Activated CD4-positive, CD25-positive, alpha-beta regulatory T cell treated with anti-CD3 and anti-CD28 coated beads, Interleukin-2, amount 50 U/mL, for 72 hours (primary cell): ENCODE data around the gene ASMTL.

Experiments used
- DNase-seq: peaks from one replicate; pipeline ENCODE4 v3.0.0; 2021

ASMTL gene

DNA sequence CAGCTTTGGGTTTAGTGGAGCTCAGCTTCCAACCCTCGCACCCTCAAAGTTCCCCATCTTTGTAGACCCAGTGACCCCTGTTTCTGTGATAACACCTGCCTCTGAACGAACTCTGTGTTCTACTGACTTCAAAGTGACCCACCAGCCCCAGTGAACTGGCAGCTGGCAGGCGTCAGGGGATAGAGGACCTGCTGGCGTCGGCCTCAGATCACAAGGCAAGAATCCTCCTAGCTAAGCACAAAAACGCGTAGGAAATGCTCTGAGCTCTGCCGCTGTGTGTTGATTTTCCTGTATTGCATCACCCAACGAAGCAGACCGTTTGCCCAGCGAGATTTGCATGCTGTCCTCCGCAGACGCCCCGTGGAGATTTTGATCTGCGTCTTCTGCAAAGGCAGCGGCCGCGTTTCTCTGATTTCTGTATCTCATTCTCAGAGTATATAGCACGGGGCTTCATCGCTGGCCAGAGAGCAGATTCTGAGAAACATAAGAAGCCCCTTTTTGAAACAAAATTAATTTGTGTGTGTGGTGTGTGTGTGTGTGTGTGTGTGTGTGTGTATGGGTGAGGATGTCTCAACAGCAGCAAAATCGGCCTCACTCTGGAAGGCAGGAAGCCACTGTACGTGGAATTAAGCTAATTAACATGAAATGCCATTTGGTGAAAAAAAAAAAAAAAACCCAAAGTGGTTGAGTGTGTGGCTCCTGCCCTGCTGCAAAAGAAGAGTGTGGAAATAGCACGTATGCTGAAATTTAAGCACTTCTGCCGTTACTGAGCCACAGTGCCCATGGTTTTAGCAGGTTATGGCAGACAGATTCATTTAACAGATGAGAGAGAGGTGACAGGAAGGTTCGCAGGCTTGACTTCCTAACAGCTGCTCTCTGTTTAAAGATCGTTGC, 29.2 kb upstream of the ASMTL start:
- peak; percentile 72 for DNase-seq

DNA sequence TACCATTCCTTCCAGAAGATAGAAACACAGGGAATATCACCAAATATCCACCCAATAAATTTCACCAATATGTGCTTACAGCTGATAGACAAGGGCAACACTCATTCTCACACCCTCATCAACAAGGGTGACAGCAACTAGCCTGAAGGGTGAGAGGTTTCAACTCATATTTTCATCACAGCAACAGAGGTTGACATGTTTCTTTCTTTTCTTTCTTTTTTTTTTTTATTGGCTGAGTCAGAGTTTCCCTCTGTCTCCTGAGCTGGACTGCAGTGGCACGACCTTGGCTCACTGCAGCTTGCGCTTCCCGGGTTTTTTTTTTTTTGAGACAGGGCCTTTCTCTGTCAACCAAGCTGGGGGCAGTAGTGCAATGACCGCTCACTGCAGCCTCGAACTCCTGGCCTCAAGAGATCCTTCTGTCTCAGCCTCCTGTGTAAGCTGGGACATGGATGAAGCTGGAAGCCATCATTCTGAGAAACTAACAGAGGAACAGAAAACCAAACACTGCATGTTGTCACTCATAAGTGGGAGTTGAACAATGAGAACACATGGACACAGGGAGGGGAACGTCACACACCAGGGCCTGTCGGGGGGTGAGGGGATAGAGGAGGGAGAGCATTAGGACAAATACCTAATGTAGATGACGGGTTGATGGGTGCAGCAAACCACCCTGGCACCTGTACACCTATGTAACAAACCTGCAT, 27.5 kb upstream of the ASMTL start:
- DNase-seq = peak; percentile 31

DNA sequence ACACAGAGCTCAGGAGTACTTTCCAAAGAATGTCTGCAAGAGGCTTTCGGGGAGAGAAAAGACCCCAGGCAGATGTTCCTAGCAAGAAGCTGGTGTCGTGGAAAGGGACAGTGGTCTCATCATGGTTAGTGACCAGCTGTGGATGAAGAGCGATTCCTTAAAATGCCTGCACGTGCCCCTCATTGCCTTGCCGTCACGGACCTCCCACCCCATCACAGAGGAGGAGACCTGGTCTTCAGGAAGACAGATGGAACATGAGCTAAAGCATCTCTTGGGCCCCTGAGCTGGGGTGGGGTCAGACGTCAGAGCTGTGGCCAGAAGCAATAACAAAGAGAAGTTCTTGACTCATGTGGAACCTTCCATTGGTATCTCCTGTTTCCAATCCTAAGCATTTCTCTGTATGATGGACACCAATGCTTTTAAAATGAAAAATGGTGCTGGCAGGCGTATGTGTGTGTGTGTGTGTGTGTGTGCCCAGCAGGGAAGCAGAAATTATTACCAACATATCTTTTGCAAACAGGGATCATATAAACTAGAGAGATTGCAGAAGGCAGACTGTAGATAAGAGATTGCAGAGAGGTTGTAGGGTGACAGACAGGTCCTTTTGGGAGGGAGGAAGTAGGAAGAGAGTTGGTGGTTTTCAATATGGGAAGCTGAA, 25.2 kb upstream of the ASMTL start:
- DNase-seq = peak; percentile 21

DNA sequence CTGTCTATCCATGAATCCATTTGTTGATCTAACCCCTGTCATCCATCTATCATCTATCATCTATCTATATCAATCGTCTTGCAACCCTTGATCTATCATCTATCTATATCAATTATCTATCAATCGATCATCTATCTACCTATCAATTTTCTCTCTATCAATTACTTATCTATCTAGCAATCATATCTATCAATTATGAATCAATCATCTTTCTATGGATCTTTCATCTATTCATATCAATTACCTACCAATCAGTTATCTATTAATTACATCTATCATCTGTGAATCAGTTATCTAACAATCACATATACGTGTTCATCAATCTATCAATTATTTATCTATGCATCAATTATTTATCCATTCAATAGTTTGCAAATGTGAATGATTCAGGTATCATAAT, 24.5 kb upstream of the ASMTL start:
- no peak for DNase-seq

DNA sequence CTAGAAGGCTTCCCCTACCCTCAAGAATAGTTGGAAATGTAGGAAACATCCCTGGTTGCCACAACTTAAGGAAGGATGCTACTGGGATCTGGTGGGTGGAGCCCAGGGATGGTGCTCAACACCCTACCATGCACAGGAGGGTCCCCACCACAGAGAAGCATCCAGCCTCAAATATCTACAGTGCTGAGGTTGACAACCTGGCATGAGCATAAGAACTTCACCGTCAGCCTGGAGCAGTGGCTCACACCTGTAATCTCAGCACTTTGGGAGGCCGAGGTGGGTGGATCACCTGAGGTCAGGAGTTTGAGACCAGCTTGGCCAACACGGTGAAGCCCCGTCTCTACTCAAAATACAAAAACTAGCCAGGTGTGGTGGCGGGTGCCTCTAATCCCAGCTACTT, 24.0 kb upstream of the ASMTL start:
- DNase-seq = peak; percentile 23

DNA sequence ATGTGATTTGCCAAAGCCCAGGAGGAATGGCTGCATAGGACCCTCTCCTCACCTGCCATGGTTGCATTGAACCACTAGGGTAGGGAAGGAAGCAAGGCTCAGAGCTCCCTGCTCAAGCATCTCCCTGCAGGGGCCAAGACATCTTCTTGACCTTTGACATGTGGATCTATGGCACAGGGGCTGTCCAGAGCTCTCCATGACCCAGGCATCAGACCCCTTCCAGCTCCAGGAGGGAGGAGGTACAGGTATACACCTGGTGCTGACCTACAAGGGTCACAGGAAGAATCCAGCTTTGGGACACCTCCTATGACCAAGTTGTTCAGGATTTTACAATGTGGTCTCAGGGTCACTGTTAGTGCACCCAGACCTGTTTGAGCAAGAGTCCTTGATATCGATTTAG, 23.2 kb upstream of the ASMTL start:
- peak; percentile 17 for DNase-seq

DNA sequence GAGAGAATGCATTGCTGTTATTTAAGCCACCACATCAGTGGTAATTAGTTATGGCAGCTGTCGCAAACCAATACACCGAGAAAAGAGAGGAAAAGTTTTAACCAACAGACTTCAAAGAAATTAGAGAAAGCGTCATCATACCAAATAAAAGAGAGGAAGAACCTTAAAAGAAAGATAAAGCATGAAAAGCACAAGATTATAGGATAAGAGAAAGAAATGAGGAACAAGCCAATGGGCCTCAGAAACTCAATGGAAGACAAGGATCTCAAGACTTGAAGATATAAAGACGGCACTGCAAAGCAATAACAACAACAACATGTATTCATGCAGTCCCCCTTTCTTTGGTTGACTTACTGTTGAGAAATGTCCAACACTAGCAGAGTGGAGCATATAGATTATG, 22.8 kb upstream of the ASMTL start:
- DNase-seq = no peak

DNA sequence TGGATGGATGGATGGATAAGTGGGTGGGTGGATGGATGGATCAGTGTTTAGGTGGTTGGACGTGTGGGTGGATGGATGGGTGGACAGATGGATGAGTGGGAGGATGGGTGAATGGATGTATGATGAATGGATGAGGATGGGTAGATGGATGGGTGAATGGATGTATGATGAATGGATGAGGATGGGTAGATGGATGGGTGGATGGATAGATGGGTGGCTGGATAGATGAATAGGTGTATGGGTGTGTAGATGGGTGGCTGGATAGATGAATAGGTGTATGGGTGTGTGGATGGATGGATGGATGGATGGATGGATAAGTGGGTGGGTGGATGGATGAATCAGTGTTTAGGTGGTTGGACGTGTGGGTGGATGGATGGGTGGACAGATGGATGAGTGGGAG, 21.9 kb upstream of the ASMTL start:
- DNase-seq = peak; percentile 2

DNA sequence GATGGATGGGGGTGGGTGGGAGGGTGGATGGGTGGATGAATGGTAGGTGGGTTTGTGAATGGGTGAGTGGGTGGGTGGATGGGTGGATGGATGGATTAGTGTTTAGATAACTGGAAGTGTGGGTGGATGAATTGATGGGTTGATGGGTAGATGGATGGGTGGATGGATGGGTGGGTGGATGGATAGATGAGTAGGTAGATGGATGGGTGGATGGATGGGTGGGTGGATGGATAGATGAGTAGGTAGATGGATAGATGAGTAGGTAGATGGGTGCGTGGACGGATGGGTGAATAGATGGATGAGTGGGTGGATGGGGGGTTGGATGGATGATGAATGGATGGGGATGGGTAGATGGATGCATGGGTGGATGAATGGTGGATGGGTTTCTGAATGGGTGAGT, 20.3 kb upstream of the ASMTL start:
- peak; percentile 4 for DNase-seq

DNA sequence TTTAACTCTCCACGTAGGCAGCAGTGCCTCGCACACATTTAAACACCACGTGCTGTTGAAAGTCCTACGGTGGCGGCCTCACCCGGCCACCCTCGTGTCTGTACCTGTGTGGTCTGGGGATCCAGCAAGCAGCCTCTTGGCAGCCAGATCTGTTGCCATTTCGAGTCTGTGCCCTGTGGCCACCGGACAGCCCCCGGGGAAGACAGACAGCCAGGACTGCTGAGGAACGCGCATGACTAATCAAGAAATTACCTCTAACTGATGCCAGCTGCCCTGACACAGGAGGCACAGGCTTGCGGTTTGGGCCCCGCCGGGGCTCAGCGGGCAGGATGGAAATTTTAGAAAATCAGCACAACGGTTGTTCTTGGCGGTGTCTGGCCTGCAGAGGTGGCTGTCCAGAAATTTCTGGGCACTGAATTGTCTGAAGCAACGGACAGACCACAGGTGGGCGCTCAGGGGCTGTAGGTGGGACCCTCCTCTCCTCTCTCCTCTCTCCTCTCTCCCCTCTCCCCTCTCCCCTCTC, 15.6 kb upstream of the ASMTL start:
- DNase-seq = peak; percentile 74

DNA sequence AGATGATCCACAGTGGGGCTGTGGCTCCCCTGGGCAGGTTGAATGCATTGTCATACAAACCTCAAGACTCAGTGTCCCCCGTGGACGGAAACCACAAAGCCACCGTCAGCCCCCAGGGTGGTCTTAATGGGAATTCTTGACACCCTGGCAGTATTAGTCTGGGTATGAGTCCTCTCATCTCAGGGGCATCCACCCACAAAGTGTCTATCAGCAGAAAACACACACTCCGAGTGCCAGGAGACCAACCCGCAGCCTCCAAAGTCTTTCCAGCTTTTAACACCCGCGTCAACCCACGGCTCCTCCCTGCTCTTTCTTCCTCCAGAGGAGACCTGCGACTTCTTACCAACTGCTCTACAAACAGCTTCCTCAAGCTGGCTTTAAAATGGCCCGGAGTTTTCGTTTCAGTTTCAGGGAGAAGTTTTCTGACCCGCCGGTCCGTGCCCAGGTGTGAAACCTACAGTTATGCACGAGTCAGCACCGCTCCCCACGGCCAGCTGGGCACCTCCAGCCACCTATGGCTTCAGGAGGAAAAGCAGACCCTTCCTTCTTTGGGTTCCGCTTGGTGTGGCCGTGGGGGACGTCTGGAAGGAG, 14.4 kb upstream of the ASMTL start:
- peak; percentile 45 for DNase-seq

DNA sequence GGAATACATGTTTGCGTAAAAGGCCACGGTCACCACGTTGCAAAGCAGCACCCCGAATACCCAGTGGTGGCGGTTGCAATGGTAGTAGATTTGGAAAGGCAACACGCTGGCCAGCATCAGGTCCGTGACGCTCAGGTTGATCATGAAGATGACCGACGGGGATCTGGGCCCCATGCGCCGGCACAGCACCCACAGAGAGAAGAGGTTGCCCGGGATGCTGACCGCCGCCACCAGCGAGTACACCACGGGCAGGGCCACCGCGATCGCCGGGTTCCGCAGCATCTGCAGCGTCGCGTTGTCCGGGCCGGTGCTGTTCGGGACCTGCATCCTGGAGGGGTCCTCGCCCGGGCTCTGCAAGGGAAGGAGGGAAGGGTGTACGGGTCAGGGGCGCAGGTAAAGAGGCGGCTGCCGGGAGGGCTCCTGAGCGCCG, 13.5 kb upstream of the ASMTL start:
- peak; percentile 31 for DNase-seq

DNA sequence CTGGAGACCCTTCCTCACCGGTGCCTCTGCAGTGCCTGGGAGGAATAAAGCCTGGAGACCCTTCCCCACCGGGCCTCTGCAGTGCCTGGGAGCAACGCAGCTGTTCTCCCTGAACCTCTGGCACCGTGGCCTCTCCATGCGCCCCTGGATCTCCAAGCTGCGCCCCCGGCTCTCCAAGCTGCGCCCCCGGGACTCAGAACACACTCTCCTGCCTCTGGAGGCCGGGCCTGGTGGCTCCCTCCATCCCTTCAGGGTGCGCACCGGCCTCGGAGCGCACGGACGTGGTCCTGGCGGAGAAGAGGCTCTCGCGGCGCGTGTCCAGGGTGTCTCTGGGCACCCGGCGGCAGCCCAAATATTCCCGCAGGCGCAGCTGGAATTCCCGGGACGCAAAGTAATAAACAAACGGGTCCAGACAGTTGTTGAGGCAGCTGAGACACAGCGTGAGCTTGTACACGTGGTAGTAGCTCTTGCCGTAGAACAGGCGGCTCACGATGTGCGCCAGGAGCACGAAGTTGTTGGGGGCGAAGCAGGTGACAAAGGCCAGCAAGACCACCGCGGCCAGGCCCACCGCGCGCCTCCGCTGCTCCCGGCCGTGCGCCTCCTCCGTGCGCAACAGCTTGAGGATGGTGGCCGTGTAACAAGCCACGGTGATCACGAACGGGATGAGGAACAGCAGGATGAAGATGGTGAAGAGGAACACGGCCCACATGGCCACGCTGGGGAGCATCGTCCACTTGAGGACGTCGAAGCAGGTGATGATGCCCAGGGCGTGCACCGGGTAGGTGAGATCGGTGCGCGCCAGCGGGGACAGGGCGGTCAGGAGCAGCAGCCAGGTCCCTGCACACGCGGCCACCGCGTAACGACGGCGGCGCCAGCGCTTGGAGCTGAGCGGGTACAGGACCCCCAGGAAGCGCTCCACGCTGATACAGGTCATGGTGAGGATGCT, 12.8 kb upstream of the ASMTL start:
- DNase-seq = peak; percentile 27

DNA sequence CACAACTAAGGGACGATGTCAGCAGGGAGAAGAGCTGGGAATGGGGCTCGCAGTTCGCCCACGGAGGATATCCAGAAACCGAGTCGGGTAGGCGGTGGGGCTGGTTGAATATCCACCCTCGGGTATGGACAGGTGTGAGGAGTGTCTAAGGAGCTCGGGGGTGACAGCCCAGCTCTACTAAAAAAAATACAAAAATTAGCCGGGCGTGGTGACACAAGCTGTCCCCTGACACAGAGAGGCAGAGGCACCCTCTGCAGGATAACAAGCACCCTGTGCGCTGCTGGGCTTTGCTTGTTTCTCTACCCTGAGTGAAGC, 12.2 kb upstream of the ASMTL start:
- DNase-seq = peak; percentile 24

DNA sequence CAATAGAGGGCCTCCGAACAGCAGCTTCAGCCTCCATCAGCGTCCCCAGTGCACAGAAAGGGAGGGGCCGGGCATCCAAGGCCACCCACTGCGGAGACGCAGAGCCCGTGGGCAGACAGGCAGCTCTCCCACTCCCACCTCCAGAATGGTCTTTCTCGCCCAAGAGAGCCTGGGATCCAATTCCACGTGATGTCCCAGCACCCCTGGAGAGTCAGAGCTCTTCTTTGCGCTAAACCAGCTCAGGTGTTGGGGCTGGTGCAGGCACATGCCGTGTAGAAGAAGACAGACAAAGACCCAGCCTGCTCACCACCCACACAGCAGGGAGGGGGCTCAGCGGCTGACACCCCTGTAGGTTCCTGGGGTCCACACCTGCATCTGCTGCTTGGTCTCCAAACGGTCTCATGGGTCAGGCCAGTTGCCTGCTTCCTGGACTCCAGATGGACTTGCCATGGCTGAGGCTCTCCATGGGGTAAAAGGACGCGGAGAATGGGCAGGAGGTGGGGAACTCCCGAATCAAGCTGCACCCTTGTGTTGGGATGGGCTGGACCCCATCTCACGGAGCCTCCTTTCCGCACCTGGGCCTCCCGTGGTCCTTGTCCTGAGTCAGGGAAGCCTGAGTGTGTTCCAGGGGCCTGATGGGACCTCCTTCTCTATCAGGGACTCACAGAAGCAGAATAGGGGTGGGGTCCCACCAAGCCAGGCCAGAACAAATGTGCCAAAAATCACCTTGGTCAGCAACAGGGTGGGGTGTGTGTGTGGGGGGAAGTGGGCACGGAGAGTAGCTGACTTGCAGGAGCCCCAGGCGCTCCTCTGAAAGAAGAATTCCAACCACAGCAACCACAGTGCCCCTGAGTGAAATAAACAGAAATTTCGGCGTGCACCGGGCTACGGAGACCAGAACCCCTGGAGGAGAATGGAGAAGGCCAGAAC, 11.6 kb upstream of the ASMTL start:
- peak; percentile 29 for DNase-seq

DNA sequence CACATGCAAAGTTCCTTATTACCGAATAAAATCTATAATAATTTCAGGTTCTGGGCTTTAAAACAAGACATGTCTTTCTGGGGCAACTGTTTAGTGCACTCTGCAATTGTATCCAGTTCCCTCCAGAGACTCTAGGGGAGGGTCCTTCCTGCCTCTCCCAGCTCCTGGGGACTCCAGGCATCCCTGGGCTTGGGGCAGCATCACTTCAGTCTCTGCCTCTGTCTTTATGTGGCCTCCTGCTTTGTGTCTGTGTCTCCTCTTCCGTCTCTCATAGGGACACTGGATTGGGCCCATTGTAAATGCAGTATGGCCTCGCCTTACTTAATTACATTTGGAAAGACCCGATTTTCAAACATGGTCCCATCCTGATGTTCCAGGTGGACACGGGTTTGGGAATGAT, 10.9 kb upstream of the ASMTL start:
- DNase-seq = peak; percentile 27

DNA sequence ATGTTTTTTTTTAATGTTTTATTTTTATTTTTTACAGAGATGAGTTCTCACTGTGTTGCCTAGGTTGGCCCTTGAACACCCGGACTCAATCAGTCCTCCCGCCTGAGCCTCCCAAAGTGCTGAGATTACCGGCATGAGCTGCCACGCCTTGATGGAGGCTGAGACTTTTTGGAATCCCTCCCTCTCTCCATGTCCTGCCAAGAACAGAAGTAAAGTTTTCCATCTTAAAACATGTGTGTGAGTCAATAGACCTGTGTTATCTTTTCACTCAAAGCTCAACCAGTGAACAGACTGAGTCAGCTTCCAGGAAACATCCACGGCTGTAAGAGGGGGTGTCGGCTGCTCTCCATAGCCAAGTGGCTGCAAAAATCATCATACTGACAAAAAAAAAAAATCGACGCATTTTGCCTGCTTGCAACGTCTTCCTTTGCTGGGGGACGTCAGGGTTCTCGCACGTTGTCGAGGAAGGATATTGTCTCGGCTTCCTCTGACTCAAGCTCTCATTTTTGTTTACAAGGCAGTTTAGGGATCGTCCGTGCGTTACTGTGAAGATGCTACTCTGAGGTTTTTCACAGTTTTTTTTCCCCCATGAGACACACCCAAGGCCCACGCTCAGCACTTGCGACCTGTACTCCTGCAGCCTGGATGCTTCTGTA, 10.0 kb upstream of the ASMTL start:
- DNase-seq = peak; percentile 45

DNA sequence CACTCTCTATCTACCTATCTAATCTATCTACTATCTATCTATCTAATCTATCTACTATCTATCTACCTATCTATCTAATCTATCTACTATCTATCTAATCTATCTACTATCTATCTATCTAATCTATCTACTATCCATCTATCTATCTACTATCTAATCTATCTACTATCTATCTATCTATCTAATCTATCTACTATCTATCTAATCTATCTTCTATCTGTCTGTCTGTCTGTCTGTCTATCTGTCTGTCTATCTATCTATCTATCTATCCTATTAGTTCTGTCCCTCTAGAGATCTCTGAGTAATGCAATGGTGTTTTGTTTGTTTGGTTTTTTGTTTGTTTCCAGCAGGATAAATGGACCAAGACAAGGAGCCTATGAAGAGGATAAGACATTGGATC, 9.4 kb upstream of the ASMTL start:
- no peak for DNase-seq

DNA sequence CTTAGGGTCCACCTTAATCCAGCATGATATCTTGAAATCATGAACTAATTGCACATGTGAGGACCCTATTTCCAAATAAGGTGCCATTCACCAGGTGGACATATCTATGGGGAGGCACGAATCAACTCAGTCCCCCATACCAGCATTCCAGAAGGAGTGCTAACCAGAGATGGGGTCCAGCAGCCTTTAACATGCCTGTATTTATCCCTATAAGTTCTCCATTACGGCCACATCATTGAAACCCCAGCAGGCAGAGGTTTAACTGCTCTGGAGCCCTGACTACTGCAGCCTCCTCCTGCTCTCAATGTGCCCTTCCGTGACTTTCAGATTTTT, 3.2 kb upstream of the ASMTL start:
- no peak for DNase-seq

DNA sequence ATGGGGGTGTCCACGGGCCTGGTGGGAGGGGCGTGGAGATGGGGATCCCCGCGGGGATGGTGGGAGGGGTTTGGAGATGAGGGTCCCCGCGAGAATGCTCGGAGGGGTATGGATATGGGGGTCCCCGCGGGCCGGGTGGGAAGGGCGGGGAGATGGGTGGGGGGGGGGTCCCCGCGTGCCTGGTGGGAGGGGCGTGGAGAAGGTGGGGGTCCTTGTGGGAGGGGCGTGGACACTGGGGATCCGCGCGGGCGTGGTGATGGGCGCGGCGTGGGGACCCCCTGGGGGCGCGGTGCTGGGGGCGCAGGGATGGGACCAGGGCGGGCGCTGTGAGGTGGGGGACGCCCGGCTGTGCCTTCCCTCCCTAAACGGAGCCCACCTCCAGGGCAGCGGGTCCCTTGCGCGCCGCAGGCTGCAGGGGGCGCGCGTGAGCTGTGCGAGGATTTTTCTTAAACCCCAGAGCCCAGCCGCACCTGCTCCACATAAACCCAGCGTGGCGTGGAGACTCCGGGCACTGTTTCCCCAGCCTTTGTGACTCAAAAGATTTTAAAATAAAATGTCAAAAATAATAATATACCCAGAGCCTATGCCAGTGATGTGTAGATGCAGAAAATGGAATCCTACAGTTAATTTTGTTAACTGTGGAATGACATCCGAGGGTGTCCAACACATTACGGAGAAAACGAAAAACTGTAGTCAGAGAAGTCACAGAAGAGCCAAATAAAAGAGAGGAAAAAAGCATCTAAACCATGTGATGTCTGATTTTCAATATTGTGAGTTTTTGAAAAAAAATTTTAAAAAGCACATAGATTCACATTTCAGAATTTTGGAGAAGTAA, 1.5 kb upstream of the ASMTL start:
- DNase-seq = peak; percentile 97
